ENCODE measurements around the gene RASL10A.

RASL10A gene

GRCh38 chr22:29317827-29318454 is 2.4 kb upstream of the RASL10A start:
- no peak for DNase-seq (ENCODE audit: low read depth)

GRCh38 chr22:29316141-29316828 is 788 bp upstream of the RASL10A start:
- no peak for DNase-seq (ENCODE audit: low read depth)

- no peak for DNase-seq (ENCODE audit: low read depth)
These were observed 786 bp downstream of the RASL10A start for GRCh38 chr22:29314537-29315285.

- no peak for DNase-seq (ENCODE audit: low read depth)
These were observed 1.7 kb downstream of the RASL10A start for GRCh38 chr22:29313576-29314466.

- DNase-seq (ENCODE audit: low read depth): no peak
These were observed 2.3 kb downstream of the RASL10A start for GRCh38 chr22:29313126-29313575.

- DNase-seq (ENCODE audit: low read depth): no peak
These were observed 3.0 kb downstream of the RASL10A start for GRCh38 chr22:29312218-29313125.

- DNase-seq (ENCODE audit: low read depth): no peak
These were observed 3.9 kb downstream of the RASL10A start for GRCh38 chr22:29311464-29312217.

- DNase-seq (ENCODE audit: low read depth): peak; percentile 75
These were observed 4.6 kb downstream of the RASL10A start for GRCh38 chr22:29310863-29311339.

GRCh38 chr22:29310065-29310862 is 5.2 kb downstream of the RASL10A start:
- DNase-seq (ENCODE audit: low read depth): no peak

- no peak for DNase-seq (ENCODE audit: low read depth)
These were observed 6.0 kb downstream of the RASL10A start for GRCh38 chr22:29309332-29310064.

- no peak for DNase-seq (ENCODE audit: low read depth)
These were observed 6.7 kb downstream of the RASL10A start for GRCh38 chr22:29308791-29309262.

- no peak for DNase-seq (ENCODE audit: low read depth)
These were observed 7.2 kb downstream of the RASL10A start for GRCh38 chr22:29308148-29308790.

GRCh38 chr22:29307596-29308147 is 7.8 kb downstream of the RASL10A start:
- DNase-seq (ENCODE audit: low read depth): no peak

GRCh38 chr22:29306835-29307595 is 8.5 kb downstream of the RASL10A start:
- DNase-seq (ENCODE audit: low read depth): no peak

- peak; percentile 48 for DNase-seq (ENCODE audit: low read depth)
These were observed 9.2 kb downstream of the RASL10A start, which contains the start of gene GAS2L1 for GRCh38 chr22:29306175-29306834. TSS of gene GAS2L1 (plus strand) at chr22:29306650. CDS start at chr22:29308106, 1,456 bp downstream.

GRCh38 chr22:29305836-29306174 is 9.7 kb downstream of the RASL10A start:
- no peak for DNase-seq (ENCODE audit: low read depth)
